DND-41 (cell line): ENCODE data around the gene NUDT21.

ENCODE experiments used
- ATAC-seq: fragments of 200-7000 bp; cut with Tn5 transposase; 3 replicates; pipeline ENCODE4 v1.9.1; 2021; ENCODE audit warnings: low read depth; ENCODE audit not compliant: insufficient read depth
- DNase-seq: peaks from one replicate; pipeline ENCODE4 v3.0.0-alpha.2; 2020
- H2AFZ ChIP-seq: 2 replicates; pipeline ENCODE4 v1.6.0; 2012; ENCODE audit warnings: low read depth, low read length
- H3K27ac ChIP-seq: 2 replicates; pipeline ENCODE4 v1.5.1; 2012; ENCODE audit warnings: low read length, inconsistent platforms
- H3K27me3 ChIP-seq: fragments of 200-600 bp; sonication (generic); 2 replicates; pipeline ENCODE4 v1.6.0; 2012; ENCODE audit warnings: low read length, mild to moderate bottlenecking, inconsistent platforms; ENCODE audit not compliant: insufficient read depth, poor library complexity
- H3K36me3 ChIP-seq: 2 replicates; pipeline ENCODE4 v1.5.1; 2012; ENCODE audit warnings: low read length, inconsistent platforms; ENCODE audit not compliant: insufficient read depth
- H3K4me1 ChIP-seq: 2 replicates; pipeline ENCODE4 v1.5.1; 2012; ENCODE audit warnings: mild to moderate bottlenecking, low read length; ENCODE audit not compliant: insufficient read depth
- H3K4me2 ChIP-seq: 2 replicates; pipeline ENCODE4 v1.6.0; 2012; ENCODE audit warnings: mild to moderate bottlenecking, moderate library complexity, low read length, inconsistent platforms; ENCODE audit not compliant: insufficient read depth
- H3K4me3 ChIP-seq, 2 experiments: fragments of 200-600 bp in 1 of 2; shearing (Covaris generic) in 1 of 2; 2 replicates each; pipeline ENCODE4 v1.5.1; 2012 to 2016; ENCODE audit warnings: inconsistent platforms in 2 of 2, low read length in 2 of 2, mild to moderate bottlenecking in 2 of 2, low read depth in 1 of 2, moderate library complexity in 1 of 2
- H3K79me2 ChIP-seq: 2 replicates; pipeline ENCODE4 v1.6.0; 2012; ENCODE audit warnings: low read length, inconsistent platforms; ENCODE audit not compliant: insufficient read depth
- H3K9ac ChIP-seq: 2 replicates; pipeline ENCODE4 v1.6.0; 2012; ENCODE audit warnings: low read depth, mild to moderate bottlenecking, inconsistent platforms, low read length, moderate library complexity
- H3K9me3 ChIP-seq: 2 replicates; pipeline ENCODE4 v1.5.1; 2012; ENCODE audit warnings: low read length, moderate library complexity, mild to moderate bottlenecking, inconsistent platforms; ENCODE audit not compliant: insufficient read depth, severe bottlenecking
- H4K20me1 ChIP-seq: 2 replicates; pipeline ENCODE4 v1.6.0; 2012; ENCODE audit warnings: low read length; ENCODE audit not compliant: insufficient read depth
- EZH2 ChIP-seq: IDR thresholded peaks from 3 replicates; pipeline ENCODE4 v1.6.1; 2012; ENCODE audit warnings: borderline replicate concordance, low read depth, mild to moderate bottlenecking, moderate library complexity, low read length, inconsistent platforms; ENCODE audit not compliant: severe bottlenecking
- TF ChIP-seq, protein P1 (sequence below): IDR thresholded peaks from 2 replicates; pipeline ENCODE4 v1.5.1; 2012; ENCODE audit warnings: borderline replicate concordance, low read length, moderate library complexity, mild to moderate bottlenecking; ENCODE audit not compliant: poor library complexity, severe bottlenecking; ENCODE audit errors: extremely low read depth

NUDT21 gene

DNA sequence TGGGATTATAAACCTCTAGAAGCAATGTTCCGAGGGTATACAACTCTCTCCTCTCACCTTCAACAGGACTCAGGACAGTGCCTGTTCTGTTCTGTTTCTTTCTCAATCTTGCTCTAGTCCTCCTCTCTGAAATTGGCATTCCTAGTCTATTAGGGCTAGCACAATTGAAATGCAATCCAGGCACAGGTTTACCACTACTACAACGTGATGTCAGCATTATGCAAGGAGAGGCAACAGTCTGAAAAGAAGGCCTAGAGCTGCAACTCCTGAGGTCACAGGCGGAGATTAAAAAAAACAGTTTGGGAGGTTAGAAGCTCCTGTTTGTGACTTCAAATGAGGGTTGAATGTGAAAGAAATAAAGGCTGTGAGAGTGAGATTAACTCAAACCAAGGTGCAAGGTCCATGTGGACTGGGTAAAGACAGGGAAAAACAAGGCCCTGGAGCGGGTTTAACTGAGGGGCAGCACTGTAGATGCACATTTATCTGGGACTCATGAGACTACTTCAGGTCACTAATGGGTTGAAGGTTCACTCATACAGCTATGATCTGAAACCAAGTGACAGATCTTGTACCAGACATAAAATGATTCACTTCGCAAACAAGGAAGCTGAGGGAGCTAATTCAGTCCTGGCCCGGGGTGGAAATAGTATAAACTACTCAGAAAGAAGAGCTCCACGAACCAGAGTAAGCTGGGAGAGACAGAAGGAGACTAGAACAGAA is 42.6 kb downstream of the NUDT21 start:
- H4K20me1 ChIP-seq = peaks cover 2% of the 10 kb centered on the region; the same call in 1 of the 2 replicates
- H3K4me1 ChIP-seq = no peaks in the 10 kb centered on the region
- TF ChIP-seq, protein P1, sequence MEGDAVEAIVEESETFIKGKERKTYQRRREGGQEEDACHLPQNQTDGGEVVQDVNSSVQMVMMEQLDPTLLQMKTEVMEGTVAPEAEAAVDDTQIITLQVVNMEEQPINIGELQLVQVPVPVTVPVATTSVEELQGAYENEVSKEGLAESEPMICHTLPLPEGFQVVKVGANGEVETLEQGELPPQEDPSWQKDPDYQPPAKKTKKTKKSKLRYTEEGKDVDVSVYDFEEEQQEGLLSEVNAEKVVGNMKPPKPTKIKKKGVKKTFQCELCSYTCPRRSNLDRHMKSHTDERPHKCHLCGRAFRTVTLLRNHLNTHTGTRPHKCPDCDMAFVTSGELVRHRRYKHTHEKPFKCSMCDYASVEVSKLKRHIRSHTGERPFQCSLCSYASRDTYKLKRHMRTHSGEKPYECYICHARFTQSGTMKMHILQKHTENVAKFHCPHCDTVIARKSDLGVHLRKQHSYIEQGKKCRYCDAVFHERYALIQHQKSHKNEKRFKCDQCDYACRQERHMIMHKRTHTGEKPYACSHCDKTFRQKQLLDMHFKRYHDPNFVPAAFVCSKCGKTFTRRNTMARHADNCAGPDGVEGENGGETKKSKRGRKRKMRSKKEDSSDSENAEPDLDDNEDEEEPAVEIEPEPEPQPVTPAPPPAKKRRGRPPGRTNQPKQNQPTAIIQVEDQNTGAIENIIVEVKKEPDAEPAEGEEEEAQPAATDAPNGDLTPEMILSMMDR = no peak
- TF ChIP-seq EZH2 = no peak
- H3K27ac ChIP-seq = no peak overlapping the region
- no peak overlapping the region for H3K9ac ChIP-seq
- DNase-seq = no peak
- H3K36me3 ChIP-seq = peaks cover 70% of the 10 kb centered on the region
- no peaks in the 10 kb centered on the region for H3K9me3 ChIP-seq
- peaks cover 19% of the 10 kb centered on the region; the same call in 1 of the 2 replicates for H3K79me2 ChIP-seq
- H3K4me2 ChIP-seq = no peak overlapping the region
- H3K27me3 ChIP-seq = no peaks in the 10 kb centered on the region
- H3K4me3 ChIP-seq = no peak overlapping the region
- ATAC-seq = no peak
- H2AFZ ChIP-seq = no peak overlapping the region

DNA sequence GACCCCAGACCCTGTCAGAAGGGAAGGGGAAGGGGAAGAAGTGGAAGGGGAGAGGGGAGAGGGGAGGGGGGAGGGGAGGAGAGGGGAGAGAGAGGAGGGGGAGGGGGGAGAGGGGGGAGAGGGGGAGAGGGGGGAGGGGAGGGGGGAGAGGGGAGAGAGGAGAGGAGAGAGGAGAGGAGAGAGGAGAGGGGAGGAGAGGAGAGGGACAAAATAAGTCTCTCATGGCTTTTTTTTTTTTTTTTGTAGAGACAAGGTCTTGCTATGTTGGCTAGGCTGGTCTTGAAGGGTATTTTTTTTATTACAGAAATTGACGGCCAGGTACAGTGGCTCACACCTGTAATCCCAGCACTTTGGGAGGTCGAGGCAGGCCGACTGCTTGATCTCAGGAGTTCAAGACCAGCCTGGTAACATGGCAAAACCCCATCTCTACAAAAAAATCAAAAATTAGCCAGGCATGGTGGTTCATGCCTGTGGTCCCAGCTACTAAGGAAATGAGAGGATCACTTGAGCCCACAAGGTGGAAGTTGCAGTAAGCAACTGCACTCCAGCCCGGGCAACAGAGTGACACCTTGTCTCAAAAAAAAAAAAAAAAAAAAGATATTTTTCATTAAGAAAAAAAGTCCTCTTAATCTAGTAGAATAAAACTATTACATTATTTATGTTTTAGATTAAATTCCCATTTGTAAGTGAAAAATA is 45.0 kb downstream of the NUDT21 start:
- Histone ChIP-seq H3K79me2 (peaks cover 4% of the 10 kb centered on the region; the same call in 1 of the 2 replicates), H3K9me3 (no peaks in the 10 kb centered on the region), H3K4me2 (no peak overlapping the region), H3K9ac (no peak overlapping the region), H3K4me1 (no peaks in the 10 kb centered on the region), H3K36me3 (peaks cover 75% of the 10 kb centered on the region), H3K4me3 (no peak overlapping the region), H3K27me3 (no peaks in the 10 kb centered on the region), H3K27ac (no peak overlapping the region), H4K20me1 (peaks cover 7% of the 10 kb centered on the region; the same call in 1 of the 2 replicates), H2AFZ (no peak overlapping the region)
- DNase-seq (no peak), ATAC-seq (0 out of 3 replicates have a peak, but pooled peaks have one; percentile 29)
- no peak for TF ChIP-seq EZH2
- TF ChIP-seq, protein P1 = no peak

DNA sequence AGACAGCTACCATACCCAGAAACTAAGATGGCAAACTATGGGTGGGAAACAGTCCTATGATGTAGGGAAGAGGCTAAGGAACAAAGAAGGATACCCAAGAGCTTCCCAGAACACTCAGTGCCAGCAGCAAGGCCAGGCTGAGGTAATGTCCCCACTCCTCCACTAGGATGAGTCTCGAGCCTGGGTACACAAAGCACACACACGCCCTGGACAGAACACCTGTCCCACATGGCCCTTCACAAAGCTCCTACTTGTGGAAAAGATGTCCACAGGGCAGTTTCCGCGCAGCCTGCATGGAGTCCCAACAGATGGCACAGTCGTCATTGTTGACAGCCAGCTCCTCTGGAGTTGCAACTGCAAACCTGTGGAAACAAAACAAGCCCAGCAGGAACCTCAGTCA is 49.6 kb downstream of the NUDT21 start:
- H3K9ac ChIP-seq = no peak overlapping the region
- DNase-seq = no peak
- H3K27ac ChIP-seq = no peak overlapping the region
- peak; percentile 67; the same call in 2 of the 3 replicates for ATAC-seq
- H4K20me1 ChIP-seq = peaks cover 5% of the 10 kb centered on the region; the same call in 1 of the 2 replicates
- no peak overlapping the region for H2AFZ ChIP-seq
- no peaks in the 10 kb centered on the region for H3K79me2 ChIP-seq
- no peak overlapping the region for H3K4me3 ChIP-seq
- no peaks in the 10 kb centered on the region for H3K4me1 ChIP-seq
- H3K4me2 ChIP-seq = no peak overlapping the region
- no peaks in the 10 kb centered on the region for H3K9me3 ChIP-seq
- H3K27me3 ChIP-seq = no peaks in the 10 kb centered on the region
- peaks cover 73% of the 10 kb centered on the region for H3K36me3 ChIP-seq
- TF ChIP-seq, protein P1 = peak; percentile 46
- TF ChIP-seq EZH2 = no peak
